H9 (cell line): Measurements from ENCODE around the gene ARID3A. TPM values are rescaled to one million over a fixed set of nuclear protein-coding genes. Genes with fewer than 3 reads are reported as not detected.

Experiments
- DNase-seq: peaks from one replicate; pipeline ENCODE4 v3.0.0-alpha.2; 2017
- H2AFZ ChIP-seq: one replicate; pipeline ENCODE4 v1.6.1; 2013; ENCODE audit warnings: mild to moderate bottlenecking, low read length, control low read depth, moderate library complexity
- H2AK5ac ChIP-seq: 2 replicates; pipeline ENCODE4 v1.6.1; 2013; ENCODE audit warnings: low read length, control low read depth, mixed read lengths; ENCODE audit not compliant: insufficient read length
- H2BK120ac ChIP-seq: one replicate; pipeline ENCODE4 v1.6.1; 2013; ENCODE audit warnings: low read depth, mild to moderate bottlenecking, low read length, control low read depth, inconsistent platforms; ENCODE audit not compliant: poor library complexity, severe bottlenecking
- H2BK12ac ChIP-seq: 2 replicates; pipeline ENCODE4 v1.6.1; 2013; ENCODE audit warnings: low read length, control low read depth, mixed read lengths, low read depth; ENCODE audit not compliant: insufficient read length
- H2BK15ac ChIP-seq: 2 replicates; pipeline ENCODE4 v1.6.1; 2013; ENCODE audit warnings: low read depth, low read length, control low read depth
- H2BK20ac ChIP-seq: one replicate; pipeline ENCODE4 v1.6.1; 2013; ENCODE audit warnings: low read depth, mild to moderate bottlenecking, low read length, control low read depth, inconsistent platforms; ENCODE audit not compliant: poor library complexity, severe bottlenecking
- H2BK5ac ChIP-seq: 2 replicates; pipeline ENCODE4 v1.6.1; 2013; ENCODE audit warnings: low read length, control low read depth, mixed read lengths; ENCODE audit not compliant: insufficient read length
- H3K14ac ChIP-seq: 2 replicates; pipeline ENCODE4 v1.6.1; 2013; ENCODE audit warnings: low read length, control low read depth; ENCODE audit not compliant: insufficient read depth
- H3K18ac ChIP-seq: 2 replicates; pipeline ENCODE4 v1.6.1; 2013; ENCODE audit warnings: low read depth, mild to moderate bottlenecking, mixed read lengths, low read length, control low read depth; ENCODE audit not compliant: insufficient read length
- H3K23ac ChIP-seq: 2 replicates; pipeline ENCODE4 v1.6.1; 2013; ENCODE audit warnings: low read length, control low read depth, mixed read lengths, low read depth; ENCODE audit not compliant: insufficient read length
- H3K23me2 ChIP-seq: 2 replicates; pipeline ENCODE4 v1.6.1; 2013; ENCODE audit warnings: low read depth, mild to moderate bottlenecking, mixed read lengths, low read length, control low read depth; ENCODE audit not compliant: insufficient read length, poor library complexity, severe bottlenecking
- H3K27ac ChIP-seq: 2 replicates; pipeline ENCODE4 v1.5.1; 2013; ENCODE audit warnings: low read length, control low read depth, mixed read lengths, low read depth; ENCODE audit not compliant: insufficient read length
- H3K27me3 ChIP-seq: 2 replicates; pipeline ENCODE4 v1.6.1; 2013; ENCODE audit warnings: low read length, control low read depth, inconsistent platforms; ENCODE audit not compliant: insufficient read depth
- H3K4ac ChIP-seq: 2 replicates; pipeline ENCODE4 v1.6.1; 2013; ENCODE audit warnings: low read depth, mild to moderate bottlenecking, control low read depth, inconsistent platforms, low read length, moderate library complexity
- H3K4me1 ChIP-seq: 2 replicates; pipeline ENCODE4 v1.6.1; 2013; ENCODE audit warnings: low read length, control low read depth, inconsistent platforms; ENCODE audit not compliant: insufficient read depth
- H3K4me2 ChIP-seq: 2 replicates; pipeline ENCODE4 v1.6.1; 2013; ENCODE audit warnings: low read length, control low read depth, mixed read lengths; ENCODE audit not compliant: insufficient read length, insufficient read depth
- H3K56ac ChIP-seq: 2 replicates; pipeline ENCODE4 v1.6.1; 2013; ENCODE audit warnings: low read depth, mild to moderate bottlenecking, mixed read lengths, low read length, control low read depth; ENCODE audit not compliant: insufficient read length
- H3K79me1 ChIP-seq: 2 replicates; pipeline ENCODE4 v1.6.1; 2013; ENCODE audit warnings: low read depth, mild to moderate bottlenecking, moderate library complexity, low read length, control low read depth, inconsistent platforms; ENCODE audit not compliant: insufficient read depth, poor library complexity, severe bottlenecking
- H3K79me2 ChIP-seq: 2 replicates; pipeline ENCODE4 v1.6.1; 2013; ENCODE audit warnings: low read length, control low read depth, inconsistent platforms; ENCODE audit not compliant: insufficient read depth
- H3K9ac ChIP-seq: 2 replicates; pipeline ENCODE4 v1.6.1; 2013; ENCODE audit warnings: low read length, control low read depth, mixed read lengths; ENCODE audit not compliant: insufficient read length; ENCODE audit errors: extremely low read depth
- H3K9me3 ChIP-seq: one replicate; pipeline ENCODE4 v1.6.1; 2013; ENCODE audit warnings: low read depth, low read length, inconsistent platforms; ENCODE audit not compliant: control insufficient read depth
- H3T11ph ChIP-seq: one replicate; pipeline ENCODE4 v1.6.1; 2013; ENCODE audit warnings: mild to moderate bottlenecking, low read length, control low read depth, inconsistent platforms
- H4K20me1 ChIP-seq: one replicate; pipeline ENCODE4 v1.6.1; 2013; ENCODE audit not compliant: control insufficient read depth, insufficient read length, insufficient read depth
- H4K5ac ChIP-seq: 2 replicates; pipeline ENCODE4 v1.6.1; 2013; ENCODE audit warnings: low read depth, mild to moderate bottlenecking, mixed read lengths, low read length, control low read depth; ENCODE audit not compliant: insufficient read length
- H4K8ac ChIP-seq: replicated peaks from 2 replicates; pipeline ENCODE4 v1.6.1; 2013; ENCODE audit warnings: low read length, control low read depth, mixed read lengths, low read depth; ENCODE audit not compliant: insufficient read length
- H4K91ac ChIP-seq: 2 replicates; pipeline ENCODE4 v1.6.1; 2013; ENCODE audit warnings: low read depth, mild to moderate bottlenecking, moderate library complexity, mixed read lengths, low read length, control low read depth; ENCODE audit not compliant: insufficient read length
- H3K27ac Mint-ChIP-seq, 3 experiments: 2 replicates in 2 of 3; 3 replicates in 1 of 3; pipeline ENCODE4 v1.8.0; 2020 to 2021; ENCODE audit warnings: mixed read lengths in 3 of 3, mild to moderate bottlenecking in 1 of 3, moderate library complexity in 1 of 3
- H3K27me3 Mint-ChIP-seq: 2 replicates; pipeline ENCODE4 v1.8.0; 2021; ENCODE audit warnings: low read depth, mild to moderate bottlenecking, moderate library complexity, mixed read lengths
- H3K36me3 Mint-ChIP-seq, 3 experiments: 2 replicates in 2 of 3; 3 replicates in 1 of 3; pipeline ENCODE4 v1.8.0; 2020 to 2021; ENCODE audit warnings: low read depth in 3 of 3, mixed read lengths in 3 of 3; ENCODE audit not compliant: insufficient read depth in 1 of 3
- H3K4me1 Mint-ChIP-seq, 2 experiments: 2 replicates each; pipeline ENCODE4 v1.8.0; 2020; ENCODE audit warnings: mixed read lengths in 2 of 2
- H3K4me3 Mint-ChIP-seq, 2 experiments: 2 replicates in 1 of 2; 3 replicates in 1 of 2; pipeline ENCODE4 v1.8.0; 2020 to 2021; ENCODE audit warnings: mild to moderate bottlenecking in 2 of 2, mixed read lengths in 2 of 2, moderate library complexity in 1 of 2
- H3K9me3 Mint-ChIP-seq, 2 experiments: 2 replicates in 1 of 2; 3 replicates in 1 of 2; pipeline ENCODE4 v1.8.0; 2020; ENCODE audit warnings: mild to moderate bottlenecking in 2 of 2, mixed read lengths in 2 of 2, moderate library complexity in 1 of 2
- WGBS: extraction: QIAGEN DNeasy Blood & Tissue Kit; methylation state at CpG from one replicate; pipeline ENCODE4 v1.1.7; 2013; ENCODE audit warnings: missing lambda C conversion rate, low lambda C conversion rate, mixed read lengths; ENCODE audit not compliant: insufficient read length; ENCODE audit errors: extremely low coverage; 5-methylcytosine and 5-hydroxymethylcytosine counted together
- total RNA-seq: library from RNA; stranded (reverse); gene quantifications from 2 replicates; pipeline ENCODE4 v1.2.1, GENCODE V29; 2021
- TF ChIP-seq, protein P1 (sequence below): fragments of 200-600 bp; sonication (generic); conservative IDR thresholded peaks from 3 replicates; pipeline ENCODE4 v1.8.0; 2021; ENCODE audit warnings: antibody characterized with exemption, mild to moderate bottlenecking

ARID3A gene
- total RNA-seq, 1 experiment from 2014 or later, result 98.3 TPM

DNA sequence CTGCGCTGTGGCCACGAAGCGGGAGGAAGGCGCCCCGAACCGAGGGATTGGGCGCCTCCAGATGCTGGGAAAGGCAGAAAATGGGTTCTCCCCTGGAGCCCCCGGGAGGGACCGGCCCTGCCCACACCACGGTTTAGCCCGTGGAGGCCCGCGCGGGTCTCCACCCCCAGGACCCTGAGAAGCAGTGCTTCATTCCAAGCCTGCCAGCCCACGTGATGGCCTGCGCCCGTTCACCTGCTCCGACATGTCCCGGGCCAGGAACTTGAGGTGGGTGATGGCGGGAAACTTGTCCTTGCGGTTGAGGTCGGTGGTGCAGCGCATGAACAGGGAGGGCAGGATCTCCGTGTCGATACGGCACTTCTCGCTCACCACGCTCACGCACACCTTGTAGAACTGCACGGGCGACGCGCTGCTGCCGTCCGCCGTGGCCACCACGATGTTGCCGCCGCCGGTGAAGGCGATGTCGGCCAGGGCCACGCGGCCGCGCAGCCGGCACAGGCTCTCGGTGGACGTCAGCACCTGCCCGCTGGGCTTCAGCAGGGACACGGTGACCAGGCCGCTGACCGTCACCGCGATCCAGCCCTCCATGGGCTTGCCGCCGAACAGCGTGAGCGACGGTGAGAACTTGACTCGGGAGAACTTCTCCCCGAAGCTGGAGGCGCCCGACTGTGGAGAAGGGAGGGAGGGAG lies 40.2 kb upstream of the ARID3A start:
- Histone ChIP-seq H3K23ac (no peak overlapping the region), H2BK12ac (no peak overlapping the region), H4K5ac (no peak overlapping the region), H3K79me1 (no peaks in the 10 kb centered on the region), H3K18ac (no peak overlapping the region), H2BK5ac (no peak overlapping the region), H3K27me3 (no peaks in the 10 kb centered on the region), H2AK5ac (no peak overlapping the region), H3K14ac (no peak overlapping the region), H3K9ac (no peak overlapping the region), H2BK20ac (no peak overlapping the region), H3K27ac (no peak overlapping the region), H3K9me3 (no peaks in the 10 kb centered on the region), H3K79me2 (no peaks in the 10 kb centered on the region), H4K20me1 (peaks cover 2% of the 10 kb centered on the region), H4K91ac (no peak overlapping the region), H3K4ac (no peak overlapping the region), H3K56ac (no peak overlapping the region), H3K4me2 (no peak overlapping the region), H2BK120ac (no peak overlapping the region), H2AFZ (no peak overlapping the region), H4K8ac (no peak overlapping the region), H3T11ph (no peak overlapping the region), H3K4me1 (no peaks in the 10 kb centered on the region), H2BK15ac (no peak overlapping the region), H3K23me2 (no peaks in the 10 kb centered on the region)
- H3K9me3 Mint-ChIP-seq, result no peaks in the 10 kb centered on the region
- H3K4me3 Mint-ChIP-seq, result no peak overlapping the region
- WGBS, result no CpG with 5 or more reads among the region's 64 CpGs
- no peaks in the 10 kb centered on the region for H3K4me1 Mint-ChIP-seq
- TF ChIP-seq, protein P1, sequence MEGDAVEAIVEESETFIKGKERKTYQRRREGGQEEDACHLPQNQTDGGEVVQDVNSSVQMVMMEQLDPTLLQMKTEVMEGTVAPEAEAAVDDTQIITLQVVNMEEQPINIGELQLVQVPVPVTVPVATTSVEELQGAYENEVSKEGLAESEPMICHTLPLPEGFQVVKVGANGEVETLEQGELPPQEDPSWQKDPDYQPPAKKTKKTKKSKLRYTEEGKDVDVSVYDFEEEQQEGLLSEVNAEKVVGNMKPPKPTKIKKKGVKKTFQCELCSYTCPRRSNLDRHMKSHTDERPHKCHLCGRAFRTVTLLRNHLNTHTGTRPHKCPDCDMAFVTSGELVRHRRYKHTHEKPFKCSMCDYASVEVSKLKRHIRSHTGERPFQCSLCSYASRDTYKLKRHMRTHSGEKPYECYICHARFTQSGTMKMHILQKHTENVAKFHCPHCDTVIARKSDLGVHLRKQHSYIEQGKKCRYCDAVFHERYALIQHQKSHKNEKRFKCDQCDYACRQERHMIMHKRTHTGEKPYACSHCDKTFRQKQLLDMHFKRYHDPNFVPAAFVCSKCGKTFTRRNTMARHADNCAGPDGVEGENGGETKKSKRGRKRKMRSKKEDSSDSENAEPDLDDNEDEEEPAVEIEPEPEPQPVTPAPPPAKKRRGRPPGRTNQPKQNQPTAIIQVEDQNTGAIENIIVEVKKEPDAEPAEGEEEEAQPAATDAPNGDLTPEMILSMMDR, result no peak
- no peak overlapping the region for H3K27ac Mint-ChIP-seq
- no peak for DNase-seq
- no peaks in the 10 kb centered on the region for H3K27me3 Mint-ChIP-seq
- H3K36me3 Mint-ChIP-seq, result peaks cover 16 to 65% (median 53%) of the 10 kb centered on the region in 3 experiments
